ENCODE measurements around the gene ASMTL.

Gene ASMTL

DNA sequence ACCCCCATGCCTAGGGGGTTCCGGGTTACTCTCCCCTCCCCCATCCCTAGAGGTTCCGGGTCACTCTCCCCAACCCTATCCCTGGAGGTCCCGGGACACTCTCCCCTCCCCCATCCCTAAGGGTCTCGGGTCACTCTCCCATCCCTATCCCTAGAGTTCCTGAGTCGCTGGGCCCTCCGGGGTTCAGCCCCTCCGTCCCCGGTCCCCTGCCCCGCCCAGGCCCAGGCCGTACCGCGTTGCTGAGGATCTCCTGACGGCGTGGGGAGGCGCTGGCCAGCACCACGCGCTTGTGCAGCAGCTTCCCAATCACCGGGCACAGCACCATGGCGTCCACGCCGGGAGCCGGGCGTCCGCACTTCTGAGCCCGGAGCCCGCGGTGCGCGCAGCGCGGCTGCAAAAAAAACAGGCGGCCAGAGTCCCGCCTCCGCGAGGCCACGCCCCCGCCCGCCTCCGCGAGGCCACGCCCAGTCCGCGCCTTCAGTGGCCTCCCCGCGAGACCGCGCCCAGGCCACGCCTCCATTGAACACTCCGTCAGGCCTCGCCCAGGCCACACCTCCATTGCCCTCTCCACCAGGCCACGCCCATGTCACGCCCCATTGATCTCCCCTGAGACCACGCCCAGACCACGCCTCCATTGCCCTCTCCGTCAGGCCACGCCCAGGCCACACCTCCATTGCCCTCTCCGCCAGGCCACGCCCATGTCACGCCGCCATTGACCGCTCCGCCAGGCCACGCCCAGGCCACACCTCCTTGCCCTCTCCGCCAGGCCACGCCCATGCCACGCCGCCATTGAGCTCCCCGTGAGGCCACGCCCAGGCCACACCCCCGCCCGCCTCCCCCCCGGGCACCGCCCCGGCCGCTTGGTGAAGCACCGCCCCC, at the start of gene ASMTL:
Gene ASMTL, minus strand, starts transcription at position 394 of the 879 bp plus-strand sequence. Its CDS starts 69 bp downstream, at position 325.
- POLR2A ChIA-PET: no interaction called here
- DNase-seq (ENCODE audit: extremely low spot score): peak; percentile 99
- 0 out of 2 replicates have a peak, but pooled peaks have one; percentile 27 for TF ChIP-seq HDGF (IDR thresholded peaks at IDR 0.05; ENCODE audit: borderline replicate concordance)
- peak; percentile 85 for TF ChIP-seq SP1 (IDR thresholded peaks at IDR 0.05)
- no peak for TF ChIP-seq FOXM1 (IDR thresholded peaks at IDR 0.05; ENCODE audit: borderline replicate concordance)
- CTCF ChIA-PET: no interaction called here

DNA sequence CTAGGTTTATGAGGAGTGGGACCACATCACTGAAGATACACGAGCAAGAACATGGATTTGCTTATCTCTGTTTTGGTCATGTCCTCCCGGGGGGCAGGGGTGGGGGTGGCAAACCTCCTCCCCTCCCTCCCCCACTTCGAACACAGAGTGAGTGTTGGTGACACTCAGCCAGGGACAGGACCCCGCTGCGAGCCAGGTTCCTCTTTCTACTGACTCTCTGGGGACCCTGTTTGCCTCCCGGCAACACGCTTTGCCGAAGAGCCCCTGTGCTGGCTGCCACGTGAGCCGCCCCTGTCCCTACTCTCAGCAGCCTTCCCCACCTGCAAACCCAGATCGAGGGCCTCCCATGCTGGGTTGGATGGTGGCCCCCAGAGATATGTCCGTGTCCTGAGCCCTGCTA, 49.5 kb upstream of the ASMTL start:
- ChIA-PET POLR2A (no interaction called here), CTCF (no interaction called here)
- no peak for DNase-seq (ENCODE audit: extremely low spot score)
- TF ChIP-seq BHLHE40 (IDR thresholded peaks at IDR 0.05; ENCODE audit: borderline replicate concordance) (no peak), NFRKB (IDR thresholded peaks at IDR 0.05) (no peak), ELF4 (IDR thresholded peaks at IDR 0.05) (no peak), SP1 (IDR thresholded peaks at IDR 0.05) (no peak), PKNOX1 (IDR thresholded peaks at IDR 0.05) (no peak), FOXA1 (IDR thresholded peaks at IDR 0.05) (no peak), LEF1 (IDR thresholded peaks at IDR 0.05; ENCODE audit: borderline replicate concordance) (no peak), FOXM1 (IDR thresholded peaks at IDR 0.05; ENCODE audit: borderline replicate concordance) (no peak), FOXK2 (IDR thresholded peaks at IDR 0.05) (no peak), ZNF384 (IDR thresholded peaks at IDR 0.05) (no peak), TARDBP (IDR thresholded peaks at IDR 0.05) (no peak), HDGF (IDR thresholded peaks at IDR 0.05; ENCODE audit: borderline replicate concordance) (no peak), L3MBTL2 (conservative IDR thresholded peaks at IDR 0.05) (no peak), SUZ12 (IDR thresholded peaks at IDR 0.05) (no peak), ARNT (IDR thresholded peaks at IDR 0.05) (no peak), CTBP1 (IDR thresholded peaks at IDR 0.05; ENCODE audit: borderline replicate concordance) (no peak)

DNA sequence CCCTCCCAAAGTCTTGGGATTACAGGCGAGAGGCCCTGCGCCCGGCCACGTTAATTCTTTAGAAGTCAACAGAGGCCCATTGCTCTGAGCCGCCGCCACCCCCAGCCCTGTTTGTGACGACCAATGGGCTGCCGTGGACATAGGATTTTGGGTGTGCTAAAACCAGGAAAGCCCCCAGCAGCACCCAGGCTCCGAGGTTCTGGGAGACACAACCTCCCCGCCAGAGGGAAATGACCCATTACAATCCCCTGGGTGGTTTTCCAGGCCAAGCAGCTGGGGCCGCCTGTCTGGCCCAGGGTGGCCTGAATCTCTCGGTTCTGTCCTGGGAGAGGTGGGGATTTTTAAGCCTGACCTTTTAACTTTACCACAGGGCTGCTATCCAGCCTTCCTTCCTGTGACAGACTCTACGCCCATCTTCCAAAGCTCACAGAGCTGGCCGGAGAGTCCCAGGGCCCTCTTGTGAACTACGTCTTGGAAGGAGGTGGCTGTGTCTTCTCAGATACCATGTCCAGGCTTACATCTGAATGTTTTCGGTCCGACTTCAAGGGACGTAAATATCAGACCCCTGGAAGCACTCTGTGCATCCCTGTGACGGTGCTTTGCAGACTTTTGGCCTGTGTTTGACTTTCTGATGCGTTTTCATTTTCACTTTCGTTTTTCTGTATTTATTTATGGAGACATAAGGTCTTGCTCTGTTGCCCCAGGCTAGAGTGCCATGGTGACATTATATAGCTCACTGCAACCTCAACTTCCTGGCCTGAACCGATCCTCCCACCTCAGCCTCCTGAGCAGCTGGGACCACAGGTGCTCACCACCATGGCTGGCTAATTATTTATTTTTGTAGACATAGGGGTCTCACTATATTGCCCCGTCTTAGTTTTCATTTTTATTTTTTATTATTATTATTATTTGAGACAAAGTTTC, 48.3 kb upstream of the ASMTL start:
- ChIA-PET POLR2A (no interaction called here), CTCF (no interaction called here)
- DNase-seq (ENCODE audit: extremely low spot score): no peak
- TF ChIP-seq FOXM1 (IDR thresholded peaks at IDR 0.05; ENCODE audit: borderline replicate concordance) (no peak), HDGF (IDR thresholded peaks at IDR 0.05; ENCODE audit: borderline replicate concordance) (no peak), CTBP1 (IDR thresholded peaks at IDR 0.05; ENCODE audit: borderline replicate concordance) (no peak), ELF4 (IDR thresholded peaks at IDR 0.05) (no peak), FOXK2 (IDR thresholded peaks at IDR 0.05) (no peak), TARDBP (IDR thresholded peaks at IDR 0.05) (no peak), LEF1 (IDR thresholded peaks at IDR 0.05; ENCODE audit: borderline replicate concordance) (no peak), ARNT (IDR thresholded peaks at IDR 0.05) (no peak), ZNF384 (IDR thresholded peaks at IDR 0.05) (no peak), FOXA1 (IDR thresholded peaks at IDR 0.05) (no peak), NFRKB (IDR thresholded peaks at IDR 0.05) (no peak), PKNOX1 (IDR thresholded peaks at IDR 0.05) (no peak), SP1 (IDR thresholded peaks at IDR 0.05) (no peak)

- no peak for DNase-seq (ENCODE audit: extremely low spot score)
- ChIA-PET POLR2A (no interaction called here), CTCF (no interaction called here)
- no peak for TF ChIP-seq PKNOX1 (IDR thresholded peaks at IDR 0.05)
- no peak for TF ChIP-seq LEF1 (IDR thresholded peaks at IDR 0.05; ENCODE audit: borderline replicate concordance)
- no peak for TF ChIP-seq FOXK2 (IDR thresholded peaks at IDR 0.05)
- TF ChIP-seq HDGF (IDR thresholded peaks at IDR 0.05; ENCODE audit: borderline replicate concordance): no peak
- TF ChIP-seq BHLHE40 (IDR thresholded peaks at IDR 0.05; ENCODE audit: borderline replicate concordance): no peak
- TF ChIP-seq CTBP1 (IDR thresholded peaks at IDR 0.05; ENCODE audit: borderline replicate concordance): no peak
- no peak for TF ChIP-seq SUZ12 (IDR thresholded peaks at IDR 0.05)
- TF ChIP-seq SP1 (IDR thresholded peaks at IDR 0.05): no peak
- TF ChIP-seq ARNT (IDR thresholded peaks at IDR 0.05): no peak
- no peak for TF ChIP-seq FOXA1 (IDR thresholded peaks at IDR 0.05)
Measured at GRCh38 chrX:1496076-1496475, 43.4 kb upstream of the ASMTL start.

DNA sequence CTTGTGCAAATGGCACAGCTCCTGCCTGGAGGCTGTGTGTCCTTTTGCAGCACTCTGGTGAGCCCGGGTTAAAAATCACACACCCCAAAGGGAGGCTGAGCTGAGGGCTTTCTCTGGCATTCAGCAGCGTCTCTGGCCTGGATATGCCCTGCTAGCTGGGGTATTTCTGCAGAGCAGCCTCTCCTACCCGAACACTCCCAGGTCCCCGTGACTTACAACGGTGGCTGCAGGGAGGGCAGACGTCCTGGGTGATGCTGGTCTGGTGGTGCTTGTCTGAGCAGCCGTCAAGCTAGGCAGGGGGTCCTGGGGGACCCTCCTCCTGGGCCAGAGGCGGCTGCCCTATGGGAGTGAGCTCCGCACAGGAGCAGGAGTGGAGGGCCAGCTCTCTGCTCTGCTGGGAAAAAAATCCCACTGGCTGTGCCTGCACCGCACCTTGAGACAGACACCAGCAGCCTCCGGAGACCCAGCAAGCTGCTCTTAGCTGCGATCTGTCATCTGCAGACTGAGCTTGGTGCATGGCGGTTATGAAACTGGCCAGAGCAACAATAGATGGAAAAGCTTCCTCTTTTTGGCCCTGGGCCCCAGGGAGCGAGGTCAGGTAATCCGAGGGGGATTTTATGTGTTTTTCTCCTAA, 41.3 kb upstream of the ASMTL start:
- DNase-seq (ENCODE audit: extremely low spot score): no peak
- ChIA-PET CTCF (no interaction called here), POLR2A (no interaction called here)
- TF ChIP-seq SUZ12 (IDR thresholded peaks at IDR 0.05) (no peak), PKNOX1 (IDR thresholded peaks at IDR 0.05) (no peak), BHLHE40 (IDR thresholded peaks at IDR 0.05; ENCODE audit: borderline replicate concordance) (no peak), ARNT (IDR thresholded peaks at IDR 0.05) (no peak), NFRKB (IDR thresholded peaks at IDR 0.05) (no peak), TARDBP (IDR thresholded peaks at IDR 0.05) (no peak), FOXK2 (IDR thresholded peaks at IDR 0.05) (no peak), ZNF384 (IDR thresholded peaks at IDR 0.05) (no peak), L3MBTL2 (conservative IDR thresholded peaks at IDR 0.05) (no peak), ELF4 (IDR thresholded peaks at IDR 0.05) (no peak), FOXM1 (IDR thresholded peaks at IDR 0.05; ENCODE audit: borderline replicate concordance) (no peak), CTBP1 (IDR thresholded peaks at IDR 0.05; ENCODE audit: borderline replicate concordance) (no peak), FOXA1 (IDR thresholded peaks at IDR 0.05) (no peak), SP1 (IDR thresholded peaks at IDR 0.05) (no peak), HDGF (IDR thresholded peaks at IDR 0.05; ENCODE audit: borderline replicate concordance) (no peak), LEF1 (IDR thresholded peaks at IDR 0.05; ENCODE audit: borderline replicate concordance) (no peak)
